NCI-H128 (cell line): Measurements from ENCODE around the gene BTF3.
"Not testable (repeated sequence)": the region's sequence is repeated elsewhere in the genome, so short reads cannot be mapped to it uniquely, and the experiment has no call there.

ENCODE experiments used
- DNase-seq: peaks from one replicate; lab custom pipeline; 2025; ENCODE audit not compliant: unreplicated experiment; lab: John Stamatoyannopoulos, UW

Gene BTF3

DNA sequence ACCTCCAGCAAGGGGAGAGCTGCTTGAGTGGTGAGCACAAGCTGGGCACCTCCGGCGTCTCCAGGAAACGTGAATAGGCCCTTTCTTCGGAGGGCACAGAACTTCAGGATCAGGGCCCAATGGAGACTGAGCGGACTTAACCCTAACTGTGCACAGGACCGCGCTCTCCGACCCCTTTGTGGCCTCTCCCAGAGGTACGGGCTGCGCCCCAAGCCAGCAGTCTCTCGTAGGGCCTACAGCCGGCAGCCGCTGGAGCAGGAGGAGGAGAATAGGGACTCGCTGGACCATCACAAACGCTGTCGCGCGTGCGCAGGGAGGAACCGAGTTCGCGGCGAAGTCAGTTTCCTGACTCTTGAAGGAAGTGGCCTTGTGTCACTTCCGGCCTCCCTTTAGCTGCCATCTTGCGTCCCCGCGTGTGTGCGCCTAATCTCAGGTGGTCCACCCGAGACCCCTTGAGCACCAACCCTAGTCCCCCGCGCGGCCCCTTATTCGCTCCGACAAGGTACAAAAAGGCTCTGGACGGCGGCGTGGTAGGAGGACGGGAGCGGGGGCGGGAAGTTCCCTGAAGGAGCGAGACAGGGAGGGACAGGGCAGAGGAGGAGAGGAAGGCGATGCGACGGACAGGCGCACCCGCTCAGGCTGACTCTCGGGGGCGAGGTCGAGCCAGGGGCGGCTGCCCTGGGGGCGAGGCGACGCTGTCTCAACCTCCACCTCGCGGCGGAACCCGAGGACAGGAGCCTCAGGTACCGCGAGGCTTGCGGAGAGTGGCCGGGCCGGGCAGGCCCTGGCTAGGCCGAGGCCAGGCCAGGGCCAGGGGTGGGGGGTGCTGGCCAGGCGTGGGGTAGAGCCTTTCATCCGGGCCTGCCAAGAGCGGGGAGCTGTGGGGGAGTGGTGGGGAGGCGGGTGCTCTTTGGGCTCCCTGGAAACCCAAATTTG lies at the start of gene BTF3:
Gene BTF3, plus strand, starts transcription at position 386 of the 936 bp plus-strand sequence. Its CDS starts 226 bp downstream, at position 612.
- DNase-seq, result peak; percentile 81

DNA sequence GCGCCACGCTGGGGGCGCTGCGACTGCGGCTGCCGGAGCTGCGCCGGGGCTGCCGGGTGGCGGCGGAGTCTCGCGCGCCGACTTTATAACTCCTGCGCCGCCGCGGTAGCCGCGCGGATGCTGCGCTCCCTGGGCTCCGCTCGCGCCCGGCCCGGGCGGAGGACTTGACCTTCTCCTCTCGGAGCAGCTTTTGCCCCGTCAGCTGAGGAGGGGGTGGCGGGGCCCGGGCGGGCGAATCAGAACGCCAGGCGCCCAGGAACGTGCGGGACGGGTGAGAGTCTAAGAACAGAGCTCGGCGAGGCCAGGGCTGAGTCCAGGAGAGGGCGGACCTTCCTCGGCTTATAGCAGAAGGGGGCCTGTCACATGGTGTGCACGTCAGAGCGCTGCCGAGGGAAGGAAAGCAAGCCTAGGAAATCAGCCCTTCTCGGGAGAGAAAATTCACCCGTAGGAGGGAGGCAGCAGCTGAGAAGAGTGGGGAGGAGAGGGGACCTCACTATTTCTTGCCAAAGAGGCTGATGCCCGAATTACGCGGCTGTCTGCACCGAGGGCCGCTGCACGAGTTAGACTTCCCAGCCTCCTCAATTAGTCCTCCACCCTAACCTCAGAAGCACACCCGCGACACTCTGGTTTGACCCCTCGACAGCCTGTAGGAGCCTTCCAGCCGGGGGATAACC lies 49.6 kb upstream of the BTF3 start, which contains the start of gene FOXD1:
Gene FOXD1, minus strand, starts transcription at position 315 of the 674 bp plus-strand sequence. CDS start 415 bp downstream, outside the sequence.
- DNase-seq, result peak; percentile 19

DNA sequence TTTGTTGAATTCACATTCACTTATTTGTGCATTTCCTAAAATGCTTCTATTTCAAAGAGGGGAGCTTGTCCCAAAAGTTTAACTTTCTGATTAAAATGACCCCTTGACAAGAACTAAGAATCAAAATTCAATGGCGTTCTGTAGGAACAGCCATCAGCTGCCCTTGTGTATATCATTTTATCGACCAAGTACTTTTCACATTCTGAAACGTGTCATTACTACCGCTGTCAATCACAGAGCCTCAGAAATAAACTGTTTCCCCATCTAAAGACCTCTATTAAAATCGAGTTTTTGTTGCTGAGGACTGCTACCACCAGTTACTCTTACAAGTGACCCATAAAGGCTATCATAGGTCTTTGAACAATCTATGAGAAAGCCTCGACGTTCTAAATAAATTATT lies 48.1 kb upstream of the BTF3 start:
- no peak for DNase-seq

DNA sequence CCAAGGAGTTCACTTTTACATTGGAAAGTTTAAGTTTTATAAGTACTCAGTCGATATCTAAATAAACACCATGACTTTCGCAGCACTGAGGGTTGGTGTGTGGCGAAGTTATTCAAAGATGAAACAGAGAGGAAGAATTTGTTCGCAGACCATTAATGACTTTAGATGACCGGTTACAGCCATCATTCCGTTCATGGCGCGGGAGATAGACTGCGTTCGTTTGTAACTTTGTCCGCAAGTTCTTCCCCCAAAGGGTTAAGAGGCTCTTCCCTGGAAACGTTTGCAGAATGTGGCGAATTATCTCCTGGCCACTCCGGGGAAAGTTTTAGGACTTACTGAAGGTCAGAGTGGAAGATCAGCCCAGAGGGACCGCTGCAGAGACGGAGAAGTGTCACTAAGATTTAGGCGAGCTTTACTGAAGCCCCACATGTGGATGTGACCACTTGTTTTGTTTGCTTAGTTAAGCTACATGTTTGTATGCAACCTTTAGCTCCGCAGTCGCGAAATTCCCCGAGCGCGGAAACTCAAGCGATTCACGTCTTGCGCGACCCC lies 47.5 kb upstream of the BTF3 start:
- DNase-seq, result no peak

DNA sequence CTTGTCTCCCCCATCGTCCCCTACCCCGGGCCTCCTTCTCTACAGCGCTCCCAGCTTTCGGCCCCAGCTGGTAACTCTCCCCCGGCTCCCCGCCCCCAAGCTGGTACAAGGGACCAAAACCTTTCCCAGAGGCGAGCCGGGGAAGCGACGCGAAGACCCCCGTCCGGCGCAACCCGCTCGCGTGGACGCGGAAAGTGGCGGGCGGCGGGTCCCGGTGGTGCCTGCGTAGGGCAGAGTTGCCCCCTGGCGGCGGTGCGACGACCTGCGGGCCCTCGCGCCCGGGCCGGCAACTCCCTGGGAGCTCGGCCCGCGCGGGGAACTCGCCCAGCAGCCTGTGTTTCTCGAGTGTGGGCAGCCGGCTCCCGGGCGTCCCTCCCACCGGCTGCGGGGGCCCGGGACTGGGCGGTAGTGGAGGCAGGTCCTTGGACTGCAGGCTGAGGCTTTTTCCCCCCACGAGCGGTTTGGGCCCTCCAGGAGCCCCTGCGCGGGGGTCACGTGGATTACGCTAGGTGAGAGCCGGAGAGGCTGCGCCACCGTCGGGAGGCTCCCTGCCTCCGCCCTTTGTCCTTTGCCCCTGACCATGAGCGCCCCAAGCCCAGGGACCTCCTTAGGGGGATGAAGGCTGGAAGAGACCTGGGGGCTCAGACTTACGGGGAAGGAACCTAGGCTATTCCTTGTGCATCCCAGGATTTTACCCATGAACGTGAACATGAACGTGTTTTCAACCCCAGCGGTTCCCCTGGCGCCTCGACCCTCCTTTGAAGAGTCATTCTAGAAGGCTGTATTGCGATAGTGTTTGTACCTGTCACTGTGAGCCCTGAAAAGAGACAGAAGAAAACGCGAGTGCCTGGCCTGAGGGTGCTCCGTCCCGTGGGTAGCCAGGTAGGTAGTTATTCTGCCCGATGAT lies 46.8 kb upstream of the BTF3 start:
- no peak for DNase-seq

DNA sequence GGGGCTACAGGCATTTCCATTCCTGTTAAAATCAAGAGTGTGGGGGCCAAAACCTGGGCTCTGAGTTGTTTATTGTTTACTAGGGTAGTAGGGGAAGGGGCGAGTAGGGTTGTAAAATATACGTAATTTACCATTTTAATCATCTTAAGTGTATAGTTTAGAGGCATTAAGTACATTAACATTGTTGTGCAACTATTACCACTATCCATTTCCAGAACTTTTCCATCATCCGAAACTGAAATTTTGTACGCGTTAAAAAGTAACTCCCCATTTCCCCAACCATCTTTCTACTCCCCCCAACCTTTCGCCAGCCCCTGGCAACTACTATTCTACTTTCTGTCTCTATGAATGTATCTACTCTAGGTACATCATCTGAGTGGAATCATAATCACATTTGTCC lies 46.0 kb upstream of the BTF3 start:
- no peak for DNase-seq

DNA sequence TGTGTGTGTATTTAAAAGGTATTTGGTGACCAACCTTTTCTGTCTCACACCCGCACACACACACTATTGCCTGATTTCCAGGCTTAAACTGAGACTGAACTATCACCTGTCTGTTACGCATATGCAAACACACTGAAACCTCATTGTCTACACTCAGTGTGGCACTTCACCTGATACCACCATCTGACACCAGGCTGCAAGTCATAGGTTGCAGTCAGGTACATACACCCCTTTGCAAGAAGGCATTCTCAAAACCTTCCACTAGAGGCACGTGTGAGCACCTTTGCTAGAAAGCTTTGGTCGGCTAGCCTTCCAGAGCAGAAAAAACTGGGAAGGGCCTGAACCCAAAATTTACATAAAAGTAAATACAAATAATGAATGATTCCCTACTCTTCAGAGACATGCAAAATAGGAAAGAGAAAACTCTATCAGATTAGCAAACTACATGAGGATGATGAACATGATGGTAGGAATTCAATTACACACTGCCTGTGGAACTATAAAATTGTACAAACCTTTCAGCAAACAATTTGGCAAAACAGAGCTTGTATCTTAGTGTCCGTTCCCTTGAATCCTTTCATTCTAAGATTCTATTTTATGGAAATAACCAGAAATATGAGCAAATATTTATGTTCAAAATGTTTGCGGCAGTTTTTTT lies 43.7 kb upstream of the BTF3 start:
- peak; percentile 43 for DNase-seq

DNA sequence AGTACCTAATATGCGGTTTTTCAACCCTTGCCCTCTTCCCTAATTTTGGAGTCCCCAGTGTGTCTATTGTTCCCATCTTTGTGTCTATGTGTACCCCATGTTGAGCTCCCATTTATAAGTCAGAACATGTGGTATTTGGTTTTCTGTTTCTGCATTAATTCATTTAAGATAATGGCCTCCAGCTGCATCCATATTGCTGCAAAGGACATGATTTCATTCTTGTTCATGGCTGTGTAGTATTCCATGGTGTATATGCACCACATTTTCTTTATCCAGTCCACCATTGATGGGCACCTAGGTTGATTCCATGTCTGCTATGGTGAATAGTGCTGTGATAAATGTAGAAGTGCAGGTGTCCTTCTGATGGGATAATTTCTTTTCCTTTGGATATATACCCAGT lies 41.8 kb upstream of the BTF3 start:
- not testable (repeated sequence) for DNase-seq

DNA sequence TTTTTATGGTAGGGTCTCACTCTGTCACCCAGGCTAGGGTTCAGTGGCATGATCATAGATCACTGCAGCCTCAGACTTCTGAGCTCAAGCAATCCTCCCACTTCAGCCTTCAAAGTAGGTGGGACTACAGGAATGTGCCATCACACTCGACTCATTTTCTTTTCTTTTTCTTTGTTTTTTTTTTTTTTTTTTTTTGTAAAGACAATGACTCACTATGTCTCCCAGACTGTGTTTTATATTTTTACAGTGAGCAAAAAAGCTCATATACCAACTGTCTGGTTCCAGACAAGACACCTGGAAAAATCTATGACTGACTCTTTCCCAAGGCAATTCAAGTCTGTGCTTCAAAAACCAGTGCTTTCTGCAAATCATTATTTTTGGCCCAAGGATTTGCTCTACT lies 38.9 kb upstream of the BTF3 start:
- DNase-seq, result no peak

DNA sequence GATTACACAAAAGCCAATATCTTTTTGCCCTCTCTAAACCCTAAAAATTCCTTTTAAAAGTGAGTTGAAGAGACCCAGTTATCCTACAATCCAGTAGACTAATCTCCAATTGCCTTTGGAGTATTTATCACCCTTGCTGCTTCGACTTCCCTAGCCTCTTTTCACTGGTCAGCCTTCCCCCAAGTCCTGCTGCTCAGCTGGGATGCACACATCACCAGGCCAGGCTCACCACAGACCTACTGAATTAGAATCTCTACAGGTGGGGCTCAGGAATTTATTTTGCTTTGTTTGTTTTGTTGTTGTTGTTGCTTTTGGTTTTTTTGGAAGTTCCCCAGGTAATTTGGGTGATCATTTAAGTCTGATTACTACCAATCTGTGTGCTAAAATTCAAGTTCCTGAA lies 38.1 kb upstream of the BTF3 start:
- no peak for DNase-seq

DNA sequence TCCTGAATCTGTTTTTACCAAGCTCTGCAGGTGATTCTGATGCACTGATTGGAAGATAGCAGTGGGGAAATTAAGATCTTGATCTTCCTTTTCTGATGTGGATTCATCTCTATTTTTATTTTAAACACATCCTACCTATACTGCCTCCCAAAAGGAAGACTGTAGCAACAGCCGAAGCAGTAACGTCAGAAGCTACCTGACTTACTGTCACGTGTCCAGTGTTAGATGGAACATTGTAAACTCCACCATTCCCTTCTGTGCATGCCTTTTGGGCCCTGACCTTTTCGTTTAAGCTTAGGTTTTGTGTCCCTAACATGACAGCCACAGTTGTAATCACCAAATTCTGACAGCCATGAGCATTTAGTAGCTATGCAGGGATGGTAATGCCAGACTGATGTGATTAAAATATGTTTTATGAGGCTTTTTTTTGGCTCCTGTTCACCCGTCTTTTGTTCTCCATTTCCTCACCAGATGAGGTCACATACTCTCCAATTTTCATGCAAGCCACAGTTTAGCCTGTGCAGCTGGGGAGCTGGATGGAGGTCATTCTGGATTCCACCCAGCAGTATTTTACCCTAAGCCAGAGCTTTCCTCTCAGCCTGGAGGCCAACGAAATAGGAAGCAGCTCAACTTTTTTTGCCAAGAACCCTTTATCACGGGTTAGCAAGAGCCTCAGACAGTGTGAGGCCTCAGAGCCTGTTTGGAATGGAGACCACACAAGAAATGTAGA lies 34.1 kb upstream of the BTF3 start:
- no peak for DNase-seq

DNA sequence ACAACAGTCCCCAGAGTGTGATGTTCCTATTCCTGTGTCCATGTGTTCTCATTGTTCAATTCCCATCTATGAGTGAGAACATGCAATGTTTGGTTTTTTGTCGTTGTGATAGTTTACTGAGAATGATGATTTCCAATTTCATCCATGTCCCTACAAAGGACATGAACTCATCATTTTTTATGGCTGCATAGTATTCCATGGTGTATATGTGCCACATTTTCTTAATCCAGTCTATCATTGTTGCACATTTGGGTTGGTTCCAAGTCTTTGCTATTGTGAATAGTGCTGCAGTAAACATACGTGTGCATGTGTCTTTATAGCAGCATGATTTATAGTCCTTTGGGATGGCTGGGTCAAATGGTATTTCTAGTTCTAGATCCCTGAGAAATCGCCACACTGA lies 29.6 kb upstream of the BTF3 start:
- DNase-seq, result not testable (repeated sequence)

DNA sequence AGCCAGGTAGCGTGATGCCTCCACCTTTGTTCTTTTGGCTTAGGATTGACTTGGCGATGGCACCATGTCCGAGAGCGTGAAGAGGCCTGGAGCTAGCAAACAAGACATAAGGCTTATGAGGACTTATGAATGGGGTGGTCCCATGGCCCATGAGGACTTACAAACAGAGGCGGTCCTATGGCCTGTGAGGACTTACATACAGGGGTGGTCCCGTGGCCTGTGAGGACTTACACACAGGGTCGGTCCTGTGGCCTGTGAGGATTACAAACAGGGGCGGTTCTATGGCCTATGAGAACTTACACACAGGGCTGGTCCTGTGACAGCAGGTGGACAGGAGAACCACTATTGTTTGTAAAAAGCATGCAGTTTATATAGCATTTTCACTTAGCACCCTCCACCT lies 28.4 kb upstream of the BTF3 start:
- DNase-seq, result no peak

DNA sequence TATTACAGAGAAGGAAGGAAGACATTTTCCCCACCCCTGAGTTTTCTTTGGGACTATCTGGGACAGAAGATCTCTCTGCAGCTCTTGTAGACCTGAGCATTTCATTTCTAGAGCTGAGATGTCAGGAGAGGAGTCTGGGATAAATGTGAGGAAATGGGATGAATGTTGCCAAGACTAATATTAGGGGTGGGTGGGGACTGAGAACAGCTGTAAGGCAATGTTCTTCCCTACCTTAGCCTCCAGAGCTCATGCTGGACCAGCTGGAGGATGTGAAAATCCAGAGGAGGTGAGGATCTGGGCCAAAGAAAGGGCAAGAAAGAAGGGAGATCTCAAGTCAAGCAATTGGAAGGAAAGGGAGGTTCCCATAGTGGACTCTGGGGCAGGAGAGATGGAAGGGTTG lies 26.6 kb upstream of the BTF3 start:
- no peak for DNase-seq

DNA sequence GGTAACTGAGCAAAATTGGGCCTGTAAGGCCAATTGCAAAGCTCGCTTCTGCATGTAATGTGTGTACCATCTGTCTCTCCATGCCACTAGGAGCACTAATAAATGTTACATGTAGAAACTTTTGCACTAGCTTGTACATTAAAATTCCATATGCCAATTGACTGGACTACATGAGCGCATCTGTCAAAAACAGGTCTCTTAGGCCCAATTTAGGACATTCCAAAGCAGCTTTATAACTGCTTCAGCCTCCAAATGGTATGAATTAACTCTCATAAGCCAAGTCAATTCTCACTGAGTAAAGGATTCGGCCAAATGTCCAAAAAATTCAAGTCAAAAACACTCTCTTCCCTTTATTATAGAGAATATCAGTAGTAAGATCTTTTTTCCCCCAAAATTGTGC lies 26.1 kb upstream of the BTF3 start:
- DNase-seq, result no peak

DNA sequence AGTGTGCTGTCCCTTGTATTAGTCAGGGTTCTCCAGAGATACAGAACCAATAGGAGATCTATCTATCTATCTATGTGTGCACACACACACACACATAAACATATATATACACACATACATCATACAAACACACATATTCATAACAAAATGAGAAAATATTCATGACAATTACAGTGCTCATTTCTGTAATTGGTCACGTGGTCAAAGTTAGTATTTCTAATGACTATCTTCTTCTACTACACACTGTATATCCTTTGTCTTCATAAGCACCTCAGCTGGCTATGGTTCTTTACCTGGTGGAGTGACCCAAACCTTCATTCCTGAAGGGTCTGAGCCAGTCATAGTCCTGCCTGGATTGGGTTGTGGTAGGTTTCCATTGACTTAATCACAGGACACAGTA lies 17.7 kb upstream of the BTF3 start:
- DNase-seq, result no peak

DNA sequence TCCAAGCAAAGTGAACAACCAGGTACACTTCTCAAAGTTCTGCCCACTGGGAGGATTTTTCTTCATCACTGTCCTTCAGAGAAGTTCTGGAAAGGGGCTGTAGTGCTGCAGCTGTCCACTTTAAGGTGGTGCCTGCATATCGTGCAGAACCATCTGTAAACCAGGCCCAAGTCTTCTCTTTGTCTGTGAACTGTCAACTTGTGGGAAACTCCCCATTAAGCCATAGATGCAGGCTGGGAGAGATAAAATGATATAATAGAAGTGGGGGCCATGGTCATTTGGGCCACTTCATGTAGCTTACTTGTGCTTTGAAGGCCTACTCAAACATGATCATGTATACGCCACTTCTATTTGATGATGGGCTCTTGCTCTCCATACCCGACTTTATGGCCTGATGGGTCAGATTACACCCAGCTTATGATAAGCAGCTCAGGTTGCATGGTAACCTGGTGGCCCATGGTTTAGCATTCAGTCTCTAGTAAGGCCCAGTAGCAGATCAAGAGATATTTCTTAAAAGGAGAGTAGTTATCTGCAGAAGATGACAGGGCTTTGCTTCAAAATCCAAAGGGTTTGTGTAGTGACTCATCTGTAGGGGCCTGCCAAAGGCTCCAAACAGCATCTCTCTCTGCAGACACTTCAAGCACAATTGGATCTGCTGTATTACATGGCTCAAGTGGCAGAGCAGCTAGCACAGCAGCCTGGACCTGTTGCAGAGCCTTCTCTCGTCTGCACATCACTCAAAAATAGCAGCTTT lies 15.7 kb upstream of the BTF3 start:
- DNase-seq, result no peak

DNA sequence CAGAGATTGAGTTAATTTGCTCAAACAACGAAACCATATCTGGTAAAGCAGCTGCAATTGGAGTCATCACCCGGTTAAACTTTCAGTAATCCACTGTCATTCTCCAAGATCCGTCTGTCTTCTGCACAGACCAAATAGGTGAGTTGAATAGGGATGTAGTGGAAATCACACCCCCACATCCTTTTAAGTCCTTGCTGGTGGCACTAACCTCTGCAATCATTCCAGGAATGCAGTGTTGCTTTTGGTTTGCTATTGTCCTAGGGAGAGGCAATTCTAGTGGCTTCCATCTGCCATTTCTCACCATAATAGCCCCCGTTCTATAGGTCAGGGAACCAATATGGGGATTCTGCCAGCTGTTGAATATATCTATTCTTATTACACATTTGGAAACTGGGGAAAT lies 14.6 kb upstream of the BTF3 start:
- DNase-seq, result no peak

DNA sequence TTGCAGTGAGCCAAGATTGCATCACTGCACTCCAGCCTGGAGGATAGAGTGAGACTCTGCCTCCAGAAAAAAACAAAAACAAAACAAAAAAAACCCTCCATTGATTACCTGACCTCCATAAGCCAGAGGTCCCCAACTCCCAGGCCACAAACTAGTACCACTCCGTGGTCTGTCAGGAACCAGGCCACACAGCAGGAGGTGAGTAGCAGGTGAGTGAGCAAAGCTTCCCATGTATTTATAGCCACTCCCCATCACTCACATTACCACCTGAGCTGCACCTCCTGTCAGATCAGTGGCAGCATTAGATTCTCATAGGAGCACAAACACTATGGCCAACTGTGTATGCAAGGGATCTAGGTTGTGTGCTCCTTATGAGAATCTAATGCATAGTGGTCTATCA lies 13.7 kb upstream of the BTF3 start:
- DNase-seq, result no peak
